GM18502 (cell line): ENCODE measurements around the gene SERPINA4.
"Not testable (repeated sequence)": the region's sequence is repeated elsewhere in the genome, so short reads cannot be mapped to it uniquely, and the experiment has no call there.

Experiments
- ATAC-seq: cut with Tn5 transposase; IDR thresholded peaks from one replicate; pipeline ENCODE4 v1.9.1; 2021; ENCODE audit warnings: mild to moderate bottlenecking; ENCODE audit not compliant: unreplicated experiment, poor library complexity

The SERPINA4 gene

DNA sequence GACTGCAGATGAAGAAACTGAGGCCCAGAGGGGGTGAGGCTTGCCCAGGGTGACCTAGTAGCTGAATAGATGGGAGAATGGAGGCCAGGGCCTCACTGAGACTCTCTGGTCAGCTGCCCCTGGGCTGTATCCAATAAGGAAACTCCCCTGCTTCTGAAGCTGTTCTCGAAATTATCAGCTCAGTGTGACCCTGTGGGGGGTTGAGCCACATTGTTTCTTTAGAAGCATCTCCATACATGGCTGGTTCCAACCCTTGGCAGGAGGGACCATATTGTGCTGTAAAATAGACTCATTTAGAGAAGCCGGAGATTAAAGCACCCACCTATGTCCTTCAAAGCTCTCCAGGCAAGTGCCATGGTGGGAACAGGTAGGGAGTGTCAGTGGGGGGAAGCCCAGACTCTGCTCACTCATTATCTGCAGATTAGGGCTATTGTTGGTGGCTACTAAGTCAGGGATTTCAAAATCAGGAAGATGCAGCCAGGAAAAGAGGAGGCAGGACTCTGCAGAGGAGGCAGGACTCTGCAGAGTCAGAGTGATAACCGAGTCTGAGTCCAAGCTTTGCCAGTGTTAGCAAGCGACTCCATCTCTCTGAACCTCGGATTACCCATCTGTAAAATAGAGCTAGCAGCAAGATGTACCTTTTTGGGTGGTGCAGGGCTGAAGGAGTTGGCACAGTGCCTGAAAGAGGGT lies 23.5 kb downstream of the SERPINA4 start:
- no peak for ATAC-seq

- ATAC-seq, result no peak
Measured at GRCh38 chr14:94586635-94587034, 25.4 kb downstream of the SERPINA4 start.

GRCh38 chr14:94588311-94588710 lies 27.1 kb downstream of the SERPINA4 start:
- ATAC-seq, result no peak

- no peak for ATAC-seq
Measured at GRCh38 chr14:94591073-94591472, 29.8 kb downstream of the SERPINA4 start.

DNA sequence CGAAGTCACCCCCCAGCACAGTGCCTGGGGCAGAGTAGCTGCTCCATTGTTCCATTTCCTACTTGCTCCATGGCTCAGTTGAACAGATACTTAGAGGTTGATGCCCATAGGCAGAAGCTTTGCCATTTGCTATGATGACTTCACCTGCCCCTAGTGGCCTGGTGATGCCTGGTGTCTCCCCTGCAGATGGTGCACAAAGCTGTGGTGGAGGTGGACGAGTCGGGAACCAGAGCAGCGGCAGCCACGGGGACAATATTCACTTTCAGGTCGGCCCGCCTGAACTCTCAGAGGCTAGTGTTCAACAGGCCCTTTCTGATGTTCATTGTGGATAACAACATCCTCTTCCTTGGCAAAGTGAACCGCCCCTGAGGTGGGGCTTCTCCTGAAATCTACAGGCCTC lies 30.6 kb downstream of the SERPINA4 start:
- ATAC-seq, result no peak

DNA sequence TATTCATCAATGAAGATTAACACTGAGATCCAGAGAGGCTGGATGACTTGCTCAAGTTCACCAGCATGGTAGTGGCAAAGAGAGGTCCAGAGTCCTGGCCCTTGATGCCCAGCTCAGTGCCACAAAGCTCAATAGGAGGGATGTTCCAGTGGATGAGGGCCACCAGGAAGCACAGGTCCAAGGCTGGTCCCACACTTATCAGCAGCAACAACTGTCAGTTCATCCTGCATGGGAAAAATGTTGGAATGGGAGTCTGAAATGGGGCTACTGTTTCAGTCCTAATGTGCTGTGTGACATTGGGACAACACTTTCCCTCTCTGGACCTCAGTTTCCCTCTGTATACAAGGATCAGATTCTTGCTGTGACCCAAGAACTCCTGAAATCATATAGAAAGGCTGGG lies 31.2 kb downstream of the SERPINA4 start:
- ATAC-seq, result no peak

- no peak for ATAC-seq
Measured at GRCh38 chr14:94593376-94593748, 32.1 kb downstream of the SERPINA4 start.

- no peak for ATAC-seq
Measured at GRCh38 chr14:94593749-94594431, 32.6 kb downstream of the SERPINA4 start.

- no peak for ATAC-seq
Measured at GRCh38 chr14:94594441-94594840, 33.2 kb downstream of the SERPINA4 start.

- ATAC-seq, result no peak
Measured at GRCh38 chr14:94595912-94596311, 34.7 kb downstream of the SERPINA4 start.

- no peak for ATAC-seq
Measured at GRCh38 chr14:94596361-94596760, 35.1 kb downstream of the SERPINA4 start.

GRCh38 chr14:94597788-94598187 lies 36.5 kb downstream of the SERPINA4 start:
- ATAC-seq, result no peak

DNA sequence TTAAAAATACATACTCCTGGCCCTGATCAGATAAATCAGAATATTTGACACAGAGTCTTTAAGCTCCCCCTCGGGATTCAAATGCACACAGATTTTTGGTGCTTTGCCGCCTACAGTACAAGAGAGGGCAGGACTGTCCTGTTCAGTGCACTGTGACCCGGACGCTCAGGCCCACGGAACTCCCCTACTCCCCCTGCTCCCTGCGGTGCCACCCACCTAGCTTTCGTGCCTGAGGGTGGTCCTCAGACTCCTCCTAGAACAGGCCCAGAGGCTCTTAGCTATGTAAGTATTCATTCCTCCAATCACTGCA lies 37.2 kb downstream of the SERPINA4 start:
- ATAC-seq, result no peak

DNA sequence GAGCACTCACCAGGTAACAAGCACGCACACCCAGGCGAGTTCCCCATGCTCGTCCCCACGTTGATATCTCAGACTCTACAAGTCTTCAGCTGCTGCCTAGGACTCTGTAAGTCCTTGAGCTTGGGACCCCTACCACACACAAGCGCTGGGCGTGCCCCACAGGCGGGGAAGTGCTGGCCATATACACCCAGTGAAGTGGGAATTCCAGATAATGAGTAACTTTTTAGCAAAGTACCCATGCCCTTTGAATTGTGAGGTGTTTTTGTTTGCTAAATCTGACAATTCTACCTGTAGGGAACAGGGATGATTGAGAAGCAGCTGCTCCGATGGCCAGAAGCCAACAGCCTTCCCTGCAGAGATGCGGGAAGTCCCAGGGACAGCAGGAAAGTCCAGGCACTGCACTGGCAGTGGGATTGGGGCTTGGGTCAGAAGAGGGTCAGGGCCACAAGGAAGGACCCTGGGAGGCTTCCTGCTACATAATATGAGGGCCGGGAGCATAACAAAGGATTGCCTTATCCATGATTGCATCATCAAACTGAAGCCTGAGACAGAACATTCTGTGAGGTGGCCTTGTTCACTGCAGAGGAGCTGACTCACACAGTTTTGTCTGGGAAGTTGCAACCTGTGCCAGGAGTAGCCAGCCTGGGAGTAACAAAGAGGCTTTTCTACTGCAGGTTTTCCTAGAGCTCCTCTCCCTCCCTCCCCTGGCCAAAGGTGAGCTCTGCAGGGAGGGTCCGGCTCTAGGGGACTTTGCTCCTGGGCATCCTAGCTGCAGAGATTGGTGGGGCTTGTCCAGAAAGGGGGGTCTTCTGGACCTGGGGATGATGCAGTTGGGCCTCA lies 37.8 kb downstream of the SERPINA4 start:
- ATAC-seq, result no peak

GRCh38 chr14:94599656-94600004 lies 38.4 kb downstream of the SERPINA4 start:
- ATAC-seq, result no peak

GRCh38 chr14:94600148-94600545 lies 38.9 kb downstream of the SERPINA4 start:
- no peak for ATAC-seq

- no peak for ATAC-seq
Measured at GRCh38 chr14:94601884-94602391, 40.7 kb downstream of the SERPINA4 start.

GRCh38 chr14:94602722-94603121 lies 41.5 kb downstream of the SERPINA4 start:
- no peak for ATAC-seq

DNA sequence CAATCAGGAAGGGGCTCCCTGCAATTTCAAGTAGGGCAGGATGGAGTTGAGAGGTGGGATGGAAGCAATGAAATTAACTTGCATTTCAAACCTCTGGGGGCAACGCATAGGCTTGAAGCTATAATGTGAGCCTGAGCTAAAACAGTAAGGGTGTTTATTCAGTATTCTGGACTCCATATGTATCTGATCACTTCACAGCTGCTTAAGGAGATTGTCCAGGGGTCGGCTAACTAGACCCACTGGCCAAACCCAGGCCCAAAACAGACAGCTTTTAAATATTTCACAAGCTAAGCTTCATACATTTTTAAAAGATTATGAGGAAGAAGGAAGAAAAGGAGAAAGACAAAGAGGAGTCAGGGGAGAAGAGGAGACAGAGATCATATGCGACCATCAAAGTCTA lies 44.1 kb downstream of the SERPINA4 start:
- ATAC-seq, result no peak

GRCh38 chr14:94608966-94609365 lies 47.7 kb downstream of the SERPINA4 start:
- ATAC-seq, result not testable (repeated sequence)

DNA sequence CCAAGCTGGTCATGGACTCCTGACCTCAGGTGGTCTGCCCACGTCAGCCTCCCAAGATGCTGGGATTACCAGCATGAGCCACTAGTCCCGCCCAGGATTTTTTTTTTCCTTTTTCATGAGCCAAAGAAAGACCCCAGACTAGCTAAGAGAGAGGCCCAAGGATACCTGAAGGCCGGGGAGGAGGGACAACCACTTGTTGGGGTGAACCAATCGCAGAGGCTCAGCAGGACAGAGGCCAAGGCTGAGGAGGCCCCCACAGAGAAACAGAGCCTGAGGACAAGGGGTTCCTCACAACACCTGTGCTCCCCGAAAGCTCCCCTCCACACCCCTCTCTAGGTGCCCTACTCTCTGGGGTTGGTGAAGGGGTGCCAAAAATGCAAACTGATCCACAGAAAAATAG lies 49.9 kb downstream of the SERPINA4 start:
- no peak for ATAC-seq
